ENCODE data around the gene C17orf113. TPM values are rescaled to one million over a fixed set of nuclear protein-coding genes. Genes with fewer than 3 reads are reported as not detected.

C17orf113 gene
- polyA plus RNA-seq, 1 experiment = 0.07 TPM

GRCh38 chr17:42019509-42020404 is 30.6 kb downstream of the C17orf113 start, which contains the start of gene NKIRAS2:
Gene NKIRAS2, plus strand, starts transcription at chr17:42020090. Its CDS starts 1,488 bp downstream, at chr17:42021578.
- Histone ChIP-seq H3K9me3 (ENCODE audit: control insufficient read depth, insufficient read depth, low read length) (peaks cover 4% of the 10 kb centered on the region; the same call in 1 of the 2 replicates), H3K27ac (ENCODE audit: low read depth, low read length) (peak within 1 kb of the TSS; percentile 61), H3K4me3 (ENCODE audit: low read depth, low read length) (peak within 1 kb of the TSS; percentile 88), H3K27me3 (ENCODE audit: control insufficient read depth, insufficient read depth, low read length) (no peaks in the 10 kb centered on the region)
- POLR2A ChIA-PET = interaction anchor here (0.5 to 1.7 kb wide), 5 partner anchors 53 to 331 kb away, joined by 3 to 17 read pairs (median 3); partner anchors contain the start of genes CNP, DHX58 and KAT2A
- CTCF ChIA-PET = interaction anchor here (0.5 to 1.8 kb wide), 22 partner anchors 8 to 292 kb away, joined by 3 to 16 read pairs (median 4); partner anchors contain the start of gene DHX58
- DNase-seq (ENCODE audit: low read depth, low spot score) = peak; percentile 61
- peak; percentile 87 for TF ChIP-seq CTCF (IDR thresholded peaks at IDR 0.05; ENCODE audit: low read depth, low read length)

GRCh38 chr17:42018988-42019387 is 31.4 kb downstream of the C17orf113 start:
- TF ChIP-seq CTCF (IDR thresholded peaks at IDR 0.05; ENCODE audit: low read depth, low read length) = no peak
- Histone ChIP-seq H3K27ac (ENCODE audit: low read depth, low read length) (no peak overlapping the region), H3K4me3 (ENCODE audit: low read depth, low read length) (no peak overlapping the region), H3K27me3 (ENCODE audit: control insufficient read depth, insufficient read depth, low read length) (no peaks in the 10 kb centered on the region), H3K9me3 (ENCODE audit: control insufficient read depth, insufficient read depth, low read length) (peaks cover 4% of the 10 kb centered on the region; the same call in 1 of the 2 replicates)
- no peak for DNase-seq (ENCODE audit: low read depth, low spot score)
- ChIA-PET POLR2A (no interaction called here), CTCF (interaction anchor here (0.6 to 2.5 kb wide), 10 partner anchors 10 to 499 kb away, joined by 3 to 16 read pairs (median 4); partner anchors contain the start of gene DHX58)

- no peak for TF ChIP-seq CTCF (IDR thresholded peaks at IDR 0.05; ENCODE audit: low read depth, low read length)
- Histone ChIP-seq H3K27ac (ENCODE audit: low read depth, low read length) (peak overlapping the region; percentile 73), H3K4me3 (ENCODE audit: low read depth, low read length) (peak overlapping the region; percentile 99), H3K9me3 (ENCODE audit: control insufficient read depth, insufficient read depth, low read length) (peaks cover 4% of the 10 kb centered on the region; the same call in 1 of the 2 replicates), H3K27me3 (ENCODE audit: control insufficient read depth, insufficient read depth, low read length) (no peaks in the 10 kb centered on the region)
- CTCF ChIA-PET = interaction anchor here (0.8 to 2.5 kb wide), 8 partner anchors 16 to 499 kb away, joined by 3 to 9 read pairs (median 3); partner anchors contain the start of gene DHX58
- no peak for DNase-seq (ENCODE audit: low read depth, low spot score)
- POLR2A ChIA-PET = interaction anchor here (0.6 to 1.9 kb wide), 4 partner anchors 8 to 402 kb away, joined by 3 to 7 read pairs (median 5); partner anchors contain the start of gene DHX58
Observed at GRCh38 chr17:42018339-42018738, 32.1 kb downstream of the C17orf113 start.

- Histone ChIP-seq H3K4me3 (ENCODE audit: low read depth, low read length) (peak overlapping the region; percentile 99), H3K27me3 (ENCODE audit: control insufficient read depth, insufficient read depth, low read length) (no peaks in the 10 kb centered on the region), H3K27ac (ENCODE audit: low read depth, low read length) (peak overlapping the region; percentile 73), H3K9me3 (ENCODE audit: control insufficient read depth, insufficient read depth, low read length) (peaks cover 4% of the 10 kb centered on the region; the same call in 1 of the 2 replicates)
- TF ChIP-seq CTCF (IDR thresholded peaks at IDR 0.05; ENCODE audit: low read depth, low read length) = no peak
- ChIA-PET CTCF (interaction anchor here (0.8 to 2.6 kb wide), 7 partner anchors 8 to 500 kb away, joined by 3 to 14 read pairs (median 4); no protein-coding TSS in a partner anchor), POLR2A (interaction anchor here (0.6 to 1.9 kb wide), 13 partner anchors 9 to 402 kb away, joined by 3 to 8 read pairs (median 5); partner anchors contain the start of genes CNP and DHX58)
- DNase-seq (ENCODE audit: low read depth, low spot score) = no peak
Observed at GRCh38 chr17:42017866-42018200, 32.6 kb downstream of the C17orf113 start.
